HEK293 (cell line): ENCODE results near the gene CNN1.

Experiments
- CTCF ChIA-PET: fragments of 350-600 bp; formaldehyde crosslinking; extraction: SDS; loops from one replicate; lab custom pipeline; 2021; ENCODE audit warnings: antibody characterized with exemption; lab: Yijun Ruan, JAX
- POLR2A ChIA-PET: fragments of 300-600 bp; formaldehyde crosslinking; extraction: SDS; loops from one replicate; lab custom pipeline; 2020; ENCODE audit warnings: antibody characterized with exemption, inconsistent platforms; lab: Yijun Ruan, JAX
- H3K27ac ChIP-seq: fragments of 200-500 bp; sonication (Bioruptor generic); 2 replicates; pipeline ENCODE4 v1.5.1; 2014; ENCODE audit warnings: low read depth, low read length, control low read depth, inconsistent platforms; ENCODE audit errors: extremely low read depth
- H3K36me3 ChIP-seq, 2 experiments: fragments of 200-500 bp in 1 of 2; sonication (Bioruptor generic) in 1 of 2; 1 replicate in 1 of 2; 2 replicates in 1 of 2; pipeline ENCODE4 v1.5.1; 2014 to 2017; ENCODE audit warnings: inconsistent platforms in 2 of 2, low read length in 2 of 2; ENCODE audit not compliant: control insufficient read depth in 2 of 2, insufficient read depth in 1 of 2
- H3K4me1 ChIP-seq: fragments of 200-500 bp; sonication (Bioruptor generic); 2 replicates; pipeline ENCODE4 v1.5.1; 2014; ENCODE audit warnings: mild to moderate bottlenecking, low read length, inconsistent platforms; ENCODE audit not compliant: control insufficient read depth, insufficient read depth
- H3K4me3 ChIP-seq: 2 replicates; pipeline ENCODE4 v1.5.1; 2011; ENCODE audit warnings: low read depth, mild to moderate bottlenecking, control low read depth, low read length, moderate library complexity
- H3K9me3 ChIP-seq: fragments of 200-500 bp; sonication (Bioruptor generic); 2 replicates; pipeline ENCODE4 v1.5.1; 2014; ENCODE audit warnings: low read depth, low read length, inconsistent platforms; ENCODE audit not compliant: control insufficient read depth, insufficient read depth
- BCL11A ChIP-seq: fragments of 450-650 bp; formaldehyde crosslinking; IDR thresholded peaks from 2 replicates; pipeline ENCODE4 v1.5.1; 2016; ENCODE audit warnings: low read depth, missing biosample characterization, missing genetic modification characterization
- EGR2 ChIP-seq: fragments of 450-650 bp; formaldehyde crosslinking; IDR thresholded peaks from 2 replicates; pipeline ENCODE4 v1.5.1; 2016; ENCODE audit warnings: low read depth, missing biosample characterization, missing genetic modification characterization
- IKZF3 ChIP-seq: fragments of 450-650 bp; IDR thresholded peaks from 2 replicates; pipeline ENCODE4 v1.5.0; 2018; ENCODE audit warnings: missing biosample characterization, mild to moderate bottlenecking, missing genetic modification characterization, moderate library complexity
- SCRT2 ChIP-seq: fragments of 450-650 bp; formaldehyde crosslinking; IDR thresholded peaks from 2 replicates; pipeline ENCODE4 v1.5.1; 2016; ENCODE audit warnings: missing biosample characterization, missing genetic modification characterization
- YY2 ChIP-seq: fragments of 450-650 bp; formaldehyde crosslinking; IDR thresholded peaks from 2 replicates; pipeline ENCODE4 v1.5.1; 2016; ENCODE audit warnings: missing biosample characterization, missing genetic modification characterization
- ZBTB20 ChIP-seq: fragments of 450-650 bp; formaldehyde crosslinking; IDR thresholded peaks from 2 replicates; pipeline ENCODE4 v1.5.1; 2016; ENCODE audit warnings: missing biosample characterization, missing genetic modification characterization
- ZFHX2 ChIP-seq: fragments of 450-650 bp; formaldehyde crosslinking; conservative IDR thresholded peaks from 2 replicates; pipeline ENCODE4 v1.5.1; 2016; ENCODE audit warnings: missing biosample characterization, missing genetic modification characterization
- ZNF433 ChIP-seq: fragments of 450-650 bp; formaldehyde crosslinking; IDR thresholded peaks from 2 replicates; pipeline ENCODE4 v1.5.1; 2016; ENCODE audit warnings: missing biosample characterization, missing genetic modification characterization, low read depth
- ZNF521 ChIP-seq: fragments of 450-650 bp; formaldehyde crosslinking; IDR thresholded peaks from 2 replicates; pipeline ENCODE4 v1.5.1; 2017; ENCODE audit warnings: missing biosample characterization, mild to moderate bottlenecking, missing genetic modification characterization
- ZNF585B ChIP-seq: fragments of 450-650 bp; formaldehyde crosslinking; IDR thresholded peaks from 2 replicates; pipeline ENCODE4 v1.5.1; 2016; ENCODE audit warnings: missing biosample characterization, missing genetic modification characterization
- ZNF677 ChIP-seq: fragments of 450-650 bp; IDR thresholded peaks from 2 replicates; pipeline ENCODE4 v1.5.0; 2018; ENCODE audit warnings: missing biosample characterization, mild to moderate bottlenecking, missing genetic modification characterization, moderate library complexity
- ZNF701 ChIP-seq: fragments of 450-650 bp; formaldehyde crosslinking; IDR thresholded peaks from 2 replicates; pipeline ENCODE4 v1.5.1; 2016; ENCODE audit warnings: missing biosample characterization, missing genetic modification characterization
- TF ChIP-seq, protein P1 (sequence below): fragments of 450-650 bp; formaldehyde crosslinking; IDR thresholded peaks from 2 replicates; pipeline ENCODE4 v1.5.1; 2016; ENCODE audit warnings: missing biosample characterization, missing genetic modification characterization
- TF ChIP-seq, protein P2 (sequence below): fragments of 450-650 bp; formaldehyde crosslinking; IDR thresholded peaks from 2 replicates; pipeline ENCODE4 v1.5.1; 2016; ENCODE audit warnings: missing biosample characterization, missing genetic modification characterization, low read depth
- TF ChIP-seq, protein P3 (sequence below): fragments of 450-650 bp; formaldehyde crosslinking; IDR thresholded peaks from 2 replicates; pipeline ENCODE4 v1.5.1; 2016; ENCODE audit warnings: missing biosample characterization, missing genetic modification characterization
- TF ChIP-seq, protein P4 (sequence below): fragments of 450-650 bp; formaldehyde crosslinking; IDR thresholded peaks from 2 replicates; pipeline ENCODE4 v1.5.1; 2017; ENCODE audit warnings: missing biosample characterization, missing genetic modification characterization

The CNN1 gene

DNA sequence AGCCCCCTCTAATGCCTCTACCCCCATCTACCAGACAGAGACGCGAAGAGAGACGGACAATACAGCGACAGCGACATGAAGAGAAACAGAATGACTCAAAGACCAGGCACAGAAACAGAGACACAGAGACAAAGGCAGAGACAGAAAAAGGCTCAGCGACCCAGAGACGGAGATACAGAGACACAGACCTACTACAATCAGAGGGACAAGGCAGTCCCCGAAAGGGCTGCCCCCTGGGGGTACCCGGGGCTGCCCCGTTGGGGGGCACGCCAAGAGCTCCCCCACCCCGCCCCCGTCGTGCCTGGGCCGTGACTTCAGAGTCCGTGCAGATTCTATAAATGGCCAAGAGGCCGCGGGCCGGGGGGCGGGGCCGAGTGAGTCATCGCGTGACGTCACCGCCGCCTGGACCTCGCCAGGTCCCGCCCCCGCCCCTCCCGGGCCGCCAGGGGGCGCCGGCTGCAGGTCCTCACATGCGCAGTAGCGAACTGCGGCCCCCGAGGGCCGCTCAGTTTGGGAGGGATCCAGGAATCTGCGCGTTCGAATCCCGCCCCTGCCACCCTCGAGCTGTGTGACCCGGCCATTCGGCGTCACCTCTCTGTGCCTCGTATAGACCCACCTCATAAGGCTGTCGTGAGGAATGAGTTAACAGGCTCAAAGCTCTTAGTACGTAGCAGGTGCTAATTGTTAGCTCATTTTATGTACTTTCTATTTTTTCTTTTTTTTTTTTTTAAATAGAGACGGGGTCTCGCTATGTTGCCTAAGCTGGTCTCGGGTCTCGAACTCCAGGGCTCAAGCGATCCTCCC, 2.7 kb upstream of the CNN1 start (continued):
- TF ChIP-seq ZNF433 (tag by site-specific recombination) (no peak), ZNF677 (tag by site-specific recombination) (no peak), ZBTB20 (tag by site-specific recombination) (no peak), YY2 (tag by site-specific recombination) (no peak), ZNF701 (tag by site-specific recombination) (no peak)
- TF ChIP-seq, protein P1, sequence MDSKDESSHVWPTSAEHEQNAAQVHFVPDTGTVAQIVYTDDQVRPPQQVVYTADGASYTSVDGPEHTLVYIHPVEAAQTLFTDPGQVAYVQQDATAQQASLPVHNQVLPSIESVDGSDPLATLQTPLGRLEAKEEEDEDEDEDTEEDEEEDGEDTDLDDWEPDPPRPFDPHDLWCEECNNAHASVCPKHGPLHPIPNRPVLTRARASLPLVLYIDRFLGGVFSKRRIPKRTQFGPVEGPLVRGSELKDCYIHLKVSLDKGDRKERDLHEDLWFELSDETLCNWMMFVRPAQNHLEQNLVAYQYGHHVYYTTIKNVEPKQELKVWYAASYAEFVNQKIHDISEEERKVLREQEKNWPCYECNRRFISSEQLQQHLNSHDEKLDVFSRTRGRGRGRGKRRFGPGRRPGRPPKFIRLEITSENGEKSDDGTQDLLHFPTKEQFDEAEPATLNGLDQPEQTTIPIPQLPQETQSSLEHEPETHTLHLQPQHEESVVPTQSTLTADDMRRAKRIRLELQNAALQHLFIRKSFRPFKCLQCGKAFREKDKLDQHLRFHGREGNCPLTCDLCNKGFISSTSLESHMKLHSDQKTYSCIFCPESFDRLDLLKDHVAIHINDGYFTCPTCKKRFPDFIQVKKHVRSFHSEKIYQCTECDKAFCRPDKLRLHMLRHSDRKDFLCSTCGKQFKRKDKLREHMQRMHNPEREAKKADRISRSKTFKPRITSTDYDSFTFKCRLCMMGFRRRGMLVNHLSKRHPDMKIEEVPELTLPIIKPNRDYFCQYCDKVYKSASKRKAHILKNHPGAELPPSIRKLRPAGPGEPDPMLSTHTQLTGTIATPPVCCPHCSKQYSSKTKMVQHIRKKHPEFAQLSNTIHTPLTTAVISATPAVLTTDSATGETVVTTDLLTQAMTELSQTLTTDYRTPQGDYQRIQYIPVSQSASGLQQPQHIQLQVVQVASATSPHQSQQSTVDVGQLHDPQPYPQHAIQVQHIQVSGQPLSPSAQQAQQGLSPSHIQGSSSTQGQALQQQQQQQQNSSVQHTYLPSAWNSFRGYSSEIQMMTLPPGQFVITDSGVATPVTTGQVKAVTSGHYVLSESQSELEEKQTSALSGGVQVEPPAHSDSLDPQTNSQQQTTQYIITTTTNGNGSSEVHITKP = peak; percentile 16; the same call in 1 of the 2 replicates
- TF ChIP-seq, protein P2, sequence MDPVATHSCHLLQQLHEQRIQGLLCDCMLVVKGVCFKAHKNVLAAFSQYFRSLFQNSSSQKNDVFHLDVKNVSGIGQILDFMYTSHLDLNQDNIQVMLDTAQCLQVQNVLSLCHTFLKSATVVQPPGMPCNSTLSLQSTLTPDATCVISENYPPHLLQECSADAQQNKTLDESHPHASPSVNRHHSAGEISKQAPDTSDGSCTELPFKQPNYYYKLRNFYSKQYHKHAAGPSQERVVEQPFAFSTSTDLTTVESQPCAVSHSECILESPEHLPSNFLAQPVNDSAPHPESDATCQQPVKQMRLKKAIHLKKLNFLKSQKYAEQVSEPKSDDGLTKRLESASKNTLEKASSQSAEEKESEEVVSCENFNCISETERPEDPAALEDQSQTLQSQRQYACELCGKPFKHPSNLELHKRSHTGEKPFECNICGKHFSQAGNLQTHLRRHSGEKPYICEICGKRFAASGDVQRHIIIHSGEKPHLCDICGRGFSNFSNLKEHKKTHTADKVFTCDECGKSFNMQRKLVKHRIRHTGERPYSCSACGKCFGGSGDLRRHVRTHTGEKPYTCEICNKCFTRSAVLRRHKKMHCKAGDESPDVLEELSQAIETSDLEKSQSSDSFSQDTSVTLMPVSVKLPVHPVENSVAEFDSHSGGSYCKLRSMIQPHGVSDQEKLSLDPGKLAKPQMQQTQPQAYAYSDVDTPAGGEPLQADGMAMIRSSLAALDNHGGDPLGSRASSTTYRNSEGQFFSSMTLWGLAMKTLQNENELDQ (tag by site-specific recombination) = no peak

DNA sequence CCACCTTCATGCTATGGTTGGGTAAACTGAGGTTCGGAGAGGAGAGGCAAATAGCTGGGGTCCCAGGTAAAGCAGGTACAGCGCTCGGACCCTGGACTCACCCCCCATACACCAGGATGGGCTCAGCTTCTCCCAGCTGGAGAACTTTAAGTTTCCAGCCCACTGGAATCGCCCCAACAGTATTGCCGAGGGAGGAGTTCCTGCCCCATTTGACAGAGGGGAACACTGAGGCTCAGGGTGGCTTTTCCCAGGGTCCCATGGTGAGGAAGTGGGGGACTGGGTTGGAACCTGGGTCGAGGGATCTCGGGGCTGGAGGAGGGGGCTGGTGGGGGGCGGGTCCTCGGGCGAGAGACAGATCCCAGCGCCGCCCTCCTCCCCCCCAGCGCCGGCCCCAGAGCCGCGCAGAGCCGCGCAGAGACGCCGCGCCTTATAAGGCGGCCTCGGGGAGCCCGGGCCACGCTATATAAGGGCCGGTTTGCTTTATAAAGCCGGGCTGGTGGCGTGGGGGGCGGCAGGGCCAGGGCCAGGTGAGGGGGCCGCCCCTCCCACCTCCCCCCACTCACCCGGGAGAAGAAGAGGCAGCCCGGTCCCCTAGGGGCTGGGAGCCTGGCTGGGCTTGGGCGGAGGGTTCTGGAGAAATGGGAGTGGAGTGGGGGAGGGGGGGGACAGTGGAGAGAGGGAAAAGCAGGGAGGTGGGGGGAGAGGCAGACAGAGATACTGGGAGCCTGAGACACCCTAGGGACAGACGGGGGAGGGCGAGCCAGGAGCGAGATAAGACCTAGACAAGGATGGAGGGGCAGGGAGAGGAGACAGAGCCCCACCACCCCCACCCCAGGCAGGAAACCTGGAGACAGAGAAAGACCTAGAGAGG, 1.1 kb downstream of the CNN1 start:
- no peaks in the 10 kb centered on the region for H3K4me1 ChIP-seq
- no peak overlapping the region for H3K27ac ChIP-seq
- H3K36me3 ChIP-seq = no peaks in the 10 kb centered on the region
- CTCF ChIA-PET = no interaction called here
- no peak overlapping the region for H3K4me3 ChIP-seq
- POLR2A ChIA-PET = interaction anchor here (0.5 kb wide), 2 partner anchors 10 to 22 kb away, joined by 3 read pairs; no protein-coding TSS in a partner anchor
- H3K9me3 ChIP-seq = no peaks in the 10 kb centered on the region
- TF ChIP-seq, protein P3, sequence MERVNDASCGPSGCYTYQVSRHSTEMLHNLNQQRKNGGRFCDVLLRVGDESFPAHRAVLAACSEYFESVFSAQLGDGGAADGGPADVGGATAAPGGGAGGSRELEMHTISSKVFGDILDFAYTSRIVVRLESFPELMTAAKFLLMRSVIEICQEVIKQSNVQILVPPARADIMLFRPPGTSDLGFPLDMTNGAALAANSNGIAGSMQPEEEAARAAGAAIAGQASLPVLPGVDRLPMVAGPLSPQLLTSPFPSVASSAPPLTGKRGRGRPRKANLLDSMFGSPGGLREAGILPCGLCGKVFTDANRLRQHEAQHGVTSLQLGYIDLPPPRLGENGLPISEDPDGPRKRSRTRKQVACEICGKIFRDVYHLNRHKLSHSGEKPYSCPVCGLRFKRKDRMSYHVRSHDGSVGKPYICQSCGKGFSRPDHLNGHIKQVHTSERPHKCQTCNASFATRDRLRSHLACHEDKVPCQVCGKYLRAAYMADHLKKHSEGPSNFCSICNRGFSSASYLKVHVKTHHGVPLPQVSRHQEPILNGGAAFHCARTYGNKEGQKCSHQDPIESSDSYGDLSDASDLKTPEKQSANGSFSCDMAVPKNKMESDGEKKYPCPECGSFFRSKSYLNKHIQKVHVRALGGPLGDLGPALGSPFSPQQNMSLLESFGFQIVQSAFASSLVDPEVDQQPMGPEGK (tag by site-specific recombination) = peak; percentile 32; the same call in 1 of the 2 replicates
- peak; percentile 49 for TF ChIP-seq EGR2 (tag by site-specific recombination)
- TF ChIP-seq ZNF521 (tag by site-specific recombination) = no peak
- TF ChIP-seq ZNF585B = no peak
- no peak for TF ChIP-seq SCRT2 (tag by site-specific recombination)
- TF ChIP-seq, protein P4, sequence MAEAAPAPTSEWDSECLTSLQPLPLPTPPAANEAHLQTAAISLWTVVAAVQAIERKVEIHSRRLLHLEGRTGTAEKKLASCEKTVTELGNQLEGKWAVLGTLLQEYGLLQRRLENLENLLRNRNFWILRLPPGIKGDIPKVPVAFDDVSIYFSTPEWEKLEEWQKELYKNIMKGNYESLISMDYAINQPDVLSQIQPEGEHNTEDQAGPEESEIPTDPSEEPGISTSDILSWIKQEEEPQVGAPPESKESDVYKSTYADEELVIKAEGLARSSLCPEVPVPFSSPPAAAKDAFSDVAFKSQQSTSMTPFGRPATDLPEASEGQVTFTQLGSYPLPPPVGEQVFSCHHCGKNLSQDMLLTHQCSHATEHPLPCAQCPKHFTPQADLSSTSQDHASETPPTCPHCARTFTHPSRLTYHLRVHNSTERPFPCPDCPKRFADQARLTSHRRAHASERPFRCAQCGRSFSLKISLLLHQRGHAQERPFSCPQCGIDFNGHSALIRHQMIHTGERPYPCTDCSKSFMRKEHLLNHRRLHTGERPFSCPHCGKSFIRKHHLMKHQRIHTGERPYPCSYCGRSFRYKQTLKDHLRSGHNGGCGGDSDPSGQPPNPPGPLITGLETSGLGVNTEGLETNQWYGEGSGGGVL (tag by site-specific recombination) = peak; percentile 77
- TF ChIP-seq ZFHX2 (tag by site-specific recombination) = peak; percentile 50
- TF ChIP-seq IKZF3 = no peak
- no peak for TF ChIP-seq BCL11A
